Upper lobe of right lung (tissue), 1 donor: Measurements from ENCODE around the gene ITGA2B. TPM values are rescaled to one million over a fixed set of nuclear protein-coding genes. Genes with fewer than 3 reads are reported as not detected.
"Not testable (repeated sequence)": the region's sequence is repeated elsewhere in the genome, so short reads cannot be mapped to it uniquely, and the experiment has no call there.

Experiments used
- ATAC-seq: fragments of 200-7000 bp; cut with Tn5 transposase; one replicate; pipeline ENCODE4 v1.9.1; 2020; ENCODE audit warnings: mild to moderate bottlenecking, moderate library complexity
- DNase-seq: peaks from one replicate; pipeline ENCODE4 v3.0.0-alpha.2; 2020
- H3K27ac ChIP-seq: fragments of 200-600 bp; one replicate; pipeline ENCODE4 v1.8.0; 2022
- H3K27me3 ChIP-seq: fragments of 200-600 bp; one replicate; pipeline ENCODE4 v1.8.0; 2022; ENCODE audit warnings: mild to moderate bottlenecking
- H3K36me3 ChIP-seq: fragments of 200-600 bp; one replicate; pipeline ENCODE4 v1.8.0; 2022
- H3K4me1 ChIP-seq: fragments of 200-600 bp; one replicate; pipeline ENCODE4 v1.8.0; 2022
- H3K4me3 ChIP-seq: fragments of 200-600 bp; one replicate; pipeline ENCODE4 v1.8.0; 2022; ENCODE audit warnings: mild to moderate bottlenecking
- H3K9me3 ChIP-seq: fragments of 200-600 bp; one replicate; pipeline ENCODE4 v1.8.0; 2022
- intact Hi-C: fragments of 100-400 bp; cut with DNase I; formaldehyde crosslinking; loops from one replicate; pipeline ENCODE4 v1.11.0; 2022
- total RNA-seq: library from RNA; stranded (reverse); fragmentation: NEBNext Ultra II Directional; extraction: Animal tissue kit (Norgen Biotek cat#: 25700); gene quantifications from one replicate; pipeline ENCODE4 v1.2.1, GENCODE V29; 2021
- TF ChIP-seq, protein P1 (sequence below): fragments of 200-600 bp; IDR thresholded peaks from one replicate; pipeline ENCODE4 v1.8.0; 2022; ENCODE audit warnings: antibody characterized with exemption
- donor health status: DM: no; HTN: yes; CAD: no; lungs with severe emphysema.

ITGA2B gene
- total RNA-seq, 1 donor from 2014 or later, result 4.6 TPM

DNA sequence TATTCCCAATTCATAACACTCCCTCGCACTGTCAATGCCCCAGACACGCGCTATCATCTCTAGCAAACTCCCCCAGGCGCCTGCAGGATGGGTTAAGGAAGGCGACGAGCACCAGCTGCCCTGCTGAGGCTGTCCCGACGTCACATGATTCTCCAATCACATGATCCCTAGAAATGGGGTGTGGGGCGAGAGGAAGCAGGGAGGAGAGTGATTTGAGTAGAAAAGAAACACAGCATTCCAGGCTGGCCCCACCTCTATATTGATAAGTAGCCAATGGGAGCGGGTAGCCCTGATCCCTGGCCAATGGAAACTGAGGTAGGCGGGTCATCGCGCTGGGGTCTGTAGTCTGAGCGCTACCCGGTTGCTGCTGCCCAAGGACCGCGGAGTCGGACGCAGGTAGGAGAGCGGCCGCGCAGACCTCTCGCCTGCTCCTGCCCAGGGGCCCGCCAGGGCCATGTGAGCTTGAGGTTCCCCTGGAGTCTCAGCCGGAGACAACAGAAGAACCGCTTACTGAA, 44.5 kb downstream of the ITGA2B start, which contains the start of gene GRN:
GRN (plus strand) TSS at position 364 of the 515 bp plus-strand sequence. CDS start 3,863 bp downstream, outside the sequence.
- intact Hi-C loops, result no loop called here
- TF ChIP-seq, protein P1, sequence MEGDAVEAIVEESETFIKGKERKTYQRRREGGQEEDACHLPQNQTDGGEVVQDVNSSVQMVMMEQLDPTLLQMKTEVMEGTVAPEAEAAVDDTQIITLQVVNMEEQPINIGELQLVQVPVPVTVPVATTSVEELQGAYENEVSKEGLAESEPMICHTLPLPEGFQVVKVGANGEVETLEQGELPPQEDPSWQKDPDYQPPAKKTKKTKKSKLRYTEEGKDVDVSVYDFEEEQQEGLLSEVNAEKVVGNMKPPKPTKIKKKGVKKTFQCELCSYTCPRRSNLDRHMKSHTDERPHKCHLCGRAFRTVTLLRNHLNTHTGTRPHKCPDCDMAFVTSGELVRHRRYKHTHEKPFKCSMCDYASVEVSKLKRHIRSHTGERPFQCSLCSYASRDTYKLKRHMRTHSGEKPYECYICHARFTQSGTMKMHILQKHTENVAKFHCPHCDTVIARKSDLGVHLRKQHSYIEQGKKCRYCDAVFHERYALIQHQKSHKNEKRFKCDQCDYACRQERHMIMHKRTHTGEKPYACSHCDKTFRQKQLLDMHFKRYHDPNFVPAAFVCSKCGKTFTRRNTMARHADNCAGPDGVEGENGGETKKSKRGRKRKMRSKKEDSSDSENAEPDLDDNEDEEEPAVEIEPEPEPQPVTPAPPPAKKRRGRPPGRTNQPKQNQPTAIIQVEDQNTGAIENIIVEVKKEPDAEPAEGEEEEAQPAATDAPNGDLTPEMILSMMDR, result no peak
- peak; percentile 93 for DNase-seq

DNA sequence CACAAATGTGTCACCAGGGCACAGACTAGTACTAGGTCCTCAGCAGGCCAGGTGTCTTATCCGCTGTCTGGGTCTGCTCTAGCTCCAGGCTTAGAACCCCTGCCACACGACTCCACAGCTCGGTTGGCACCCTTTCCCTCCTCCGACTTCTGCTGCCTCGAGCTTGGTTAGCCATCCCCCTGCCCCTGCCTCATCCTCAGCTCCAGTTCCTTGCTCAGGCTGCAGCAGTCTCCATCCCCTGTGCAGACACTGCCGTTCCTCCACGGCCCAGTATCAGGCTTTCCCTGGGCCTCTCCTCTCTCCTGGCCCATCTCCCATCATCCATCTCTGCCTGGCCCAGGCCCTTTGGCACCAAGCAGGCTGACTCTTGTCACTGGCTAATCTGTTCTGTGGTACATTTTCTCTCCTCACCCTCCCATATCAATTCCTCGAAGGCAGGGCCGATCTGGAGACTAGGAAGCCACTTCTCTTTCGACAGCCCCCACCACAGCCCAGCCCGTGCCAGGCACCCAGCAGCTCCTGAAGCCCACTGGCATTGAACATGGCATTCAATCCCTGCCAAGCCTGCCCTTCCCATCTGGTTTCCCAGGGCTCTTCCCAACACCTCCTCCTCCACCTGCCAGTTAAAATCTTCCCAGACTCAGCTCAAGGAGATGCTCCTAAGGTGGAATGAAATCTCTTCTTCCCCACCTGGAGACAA, 45.8 kb downstream of the ITGA2B start:
- no peak for ATAC-seq
- TF ChIP-seq, protein P1, result no peak
- no peak overlapping the region for H3K4me3 ChIP-seq
- intact Hi-C loops, result no loop called here
- H3K36me3 ChIP-seq, result no peaks in the 10 kb centered on the region
- no peaks in the 10 kb centered on the region for H3K9me3 ChIP-seq
- peaks cover 6% of the 10 kb centered on the region for H3K4me1 ChIP-seq
- DNase-seq, result no peak
- no peak overlapping the region for H3K27ac ChIP-seq
- H3K27me3 ChIP-seq, result no peaks in the 10 kb centered on the region

More for the DNA sequence above, 44.5 kb downstream of the ITGA2B start, which contains the start of gene GRN:
- Histone ChIP-seq H3K36me3 (peaks cover 10% of the 10 kb centered on the region), H3K4me3 (peak within 1 kb of the TSS; percentile 96), H3K4me1 (peaks cover 6% of the 10 kb centered on the region), H3K27me3 (no peaks in the 10 kb centered on the region), H3K27ac (peak within 1 kb of the TSS; percentile 86), H3K9me3 (no peaks in the 10 kb centered on the region)
- peak; percentile 96 for ATAC-seq

DNA sequence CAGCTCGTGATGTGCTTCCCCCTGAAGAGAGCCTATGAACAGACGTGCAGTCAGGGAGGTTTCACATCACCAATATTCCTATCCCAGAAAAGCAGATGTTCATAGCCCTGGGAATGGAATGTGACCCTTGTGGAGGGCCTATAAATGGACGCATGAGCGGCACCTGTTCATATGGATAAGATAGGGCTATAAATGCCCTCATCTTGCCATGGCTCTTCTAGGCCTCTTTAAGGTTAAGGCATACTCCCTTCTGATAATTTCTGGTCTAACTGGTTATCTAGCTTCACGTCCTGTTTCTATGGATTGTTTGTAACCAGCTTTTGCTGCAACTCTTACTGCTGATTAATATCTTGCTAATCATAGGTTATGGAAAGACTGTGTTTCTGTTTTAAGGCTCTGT, 48.9 kb downstream of the ITGA2B start:
- intact Hi-C loops, DNase-seq, ATAC-seq: not testable (repeated sequence)

DNA sequence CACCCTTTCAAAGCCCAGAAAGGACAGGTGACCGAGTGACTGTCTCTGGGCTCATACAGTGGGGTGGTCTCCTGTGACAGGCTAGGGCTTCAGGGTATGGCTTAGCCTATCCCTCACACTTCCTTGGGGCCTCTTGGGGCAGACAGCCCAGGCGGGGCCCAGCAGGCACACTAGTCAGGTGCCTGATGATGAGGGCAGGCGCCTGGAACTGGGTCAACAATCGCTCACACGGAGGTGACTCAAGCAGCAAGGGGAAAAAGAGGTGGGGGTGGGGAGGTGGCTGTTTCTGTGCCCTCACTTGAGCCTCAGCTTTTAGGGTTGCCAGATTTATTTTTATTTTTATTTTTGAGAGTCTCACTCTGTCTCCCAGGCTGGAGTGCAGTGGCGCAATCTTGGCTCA, 50.7 kb downstream of the ITGA2B start:
- H3K27ac ChIP-seq, result no peak overlapping the region
- intact Hi-C loops, result no loop called here
- H3K9me3 ChIP-seq, result no peaks in the 10 kb centered on the region
- H3K4me3 ChIP-seq, result no peak overlapping the region
- TF ChIP-seq, protein P1, result no peak
- H3K27me3 ChIP-seq, result no peaks in the 10 kb centered on the region
- peak; percentile 81 for DNase-seq
- peaks cover 10% of the 10 kb centered on the region for H3K4me1 ChIP-seq
- ATAC-seq, result peak; percentile 78
- no peaks in the 10 kb centered on the region for H3K36me3 ChIP-seq

More for the DNA sequence above, 48.9 kb downstream of the ITGA2B start:
- not testable (repeated sequence) for H3K4me3 ChIP-seq, H3K4me1 ChIP-seq, H3K27ac ChIP-seq, H3K9me3 ChIP-seq, H3K36me3 ChIP-seq, H3K27me3 ChIP-seq

DNA sequence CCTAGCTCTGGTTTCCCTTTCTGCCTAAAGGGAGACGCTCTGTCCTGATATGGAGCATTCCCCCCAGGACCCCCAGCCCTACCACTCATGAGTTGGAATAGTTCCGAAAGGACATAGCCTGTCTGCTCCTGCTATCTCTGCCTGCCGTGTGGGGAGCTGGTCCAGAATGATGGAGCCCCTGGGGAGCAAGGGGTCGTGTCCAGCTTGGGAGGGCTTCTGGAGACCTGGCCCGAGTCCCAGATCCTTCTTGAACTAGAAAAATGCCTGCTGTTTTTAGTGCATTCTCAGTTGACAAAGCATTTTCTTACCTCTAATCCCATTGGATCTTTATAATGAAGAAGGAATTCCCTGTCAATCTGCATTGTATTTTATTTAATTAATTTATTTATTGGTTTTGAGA, 53.5 kb downstream of the ITGA2B start:
- intact Hi-C loops, result no loop called here
- no peak for DNase-seq
- TF ChIP-seq, protein P1, result no peak
- no peak for ATAC-seq
- Histone ChIP-seq H3K4me1 (peaks cover 10% of the 10 kb centered on the region), H3K36me3 (no peaks in the 10 kb centered on the region), H3K9me3 (no peaks in the 10 kb centered on the region), H3K27ac (no peak overlapping the region), H3K4me3 (no peak overlapping the region), H3K27me3 (no peaks in the 10 kb centered on the region)

DNA sequence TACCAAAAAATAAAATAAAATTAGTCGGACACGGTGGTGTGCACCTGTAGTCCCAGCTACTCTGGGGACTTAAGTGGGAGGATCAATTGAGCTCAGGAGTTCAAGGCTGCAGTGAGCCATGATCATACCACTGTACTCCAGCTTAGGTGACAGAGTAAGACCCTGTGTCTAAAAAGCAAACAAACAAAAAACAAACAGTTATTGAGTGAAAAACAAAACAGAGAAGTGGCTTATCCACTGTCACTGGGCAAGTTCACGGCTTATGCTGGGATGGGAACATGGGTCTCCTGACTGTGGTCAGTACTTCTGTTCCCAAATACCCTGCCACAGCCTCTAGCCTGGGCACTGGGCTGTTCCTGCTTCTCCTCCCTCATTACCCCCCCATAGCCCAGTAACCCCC, 53.9 kb downstream of the ITGA2B start:
- Histone ChIP-seq H3K36me3 (no peaks in the 10 kb centered on the region), H3K4me1 (peaks cover 10% of the 10 kb centered on the region), H3K9me3 (no peaks in the 10 kb centered on the region), H3K27ac (no peak overlapping the region), H3K4me3 (no peak overlapping the region), H3K27me3 (no peaks in the 10 kb centered on the region)
- TF ChIP-seq, protein P1, result no peak
- intact Hi-C loops, result no loop called here
- peak; percentile 59 for ATAC-seq
- no peak for DNase-seq
